Stimulated activated CD8-positive, alpha-beta memory T cell treated with anti-CD3 and anti-CD28 coated beads, Interleukin-2, amount 100 ng/mL, for 48 hours (primary cell): ENCODE measurements around the gene GRID1.

ENCODE experiments used
- DNase-seq, 2 donors: peaks; one replicate each; pipeline ENCODE4 v3.0.0-alpha.2; 2020; ENCODE audit warnings: low read depth in 2 of 2

The GRID1 gene

DNA sequence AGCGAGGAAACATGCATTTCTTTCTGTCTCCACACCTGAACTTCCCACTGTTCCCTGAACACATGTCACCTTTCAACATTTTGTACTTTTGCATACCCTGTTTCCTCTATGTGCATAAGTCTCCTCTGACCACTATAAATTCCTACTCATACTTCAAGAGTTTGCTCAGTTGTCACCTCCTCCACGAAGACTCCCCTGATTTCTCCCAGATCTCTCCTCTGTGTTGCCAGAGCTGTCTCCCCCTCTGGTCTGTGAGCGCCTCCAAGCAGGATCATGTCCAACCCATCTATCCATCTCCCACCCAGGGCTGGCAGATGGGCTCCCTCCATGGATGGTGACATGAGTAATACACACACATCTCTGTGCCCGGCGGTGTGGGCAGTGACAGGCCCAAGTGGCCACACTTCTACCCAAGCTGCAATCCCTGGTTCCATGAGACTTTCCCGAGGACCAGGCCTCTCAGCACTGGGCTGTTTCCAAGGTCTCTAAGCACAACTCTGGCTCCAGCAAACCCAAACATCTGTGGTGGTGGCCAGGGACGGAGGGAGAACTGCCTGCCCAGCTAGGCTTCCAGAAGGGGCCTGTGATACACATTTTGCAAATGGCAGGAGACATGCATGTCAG, 135.9 kb downstream of the GRID1 start:
- no peak for DNase-seq

DNA sequence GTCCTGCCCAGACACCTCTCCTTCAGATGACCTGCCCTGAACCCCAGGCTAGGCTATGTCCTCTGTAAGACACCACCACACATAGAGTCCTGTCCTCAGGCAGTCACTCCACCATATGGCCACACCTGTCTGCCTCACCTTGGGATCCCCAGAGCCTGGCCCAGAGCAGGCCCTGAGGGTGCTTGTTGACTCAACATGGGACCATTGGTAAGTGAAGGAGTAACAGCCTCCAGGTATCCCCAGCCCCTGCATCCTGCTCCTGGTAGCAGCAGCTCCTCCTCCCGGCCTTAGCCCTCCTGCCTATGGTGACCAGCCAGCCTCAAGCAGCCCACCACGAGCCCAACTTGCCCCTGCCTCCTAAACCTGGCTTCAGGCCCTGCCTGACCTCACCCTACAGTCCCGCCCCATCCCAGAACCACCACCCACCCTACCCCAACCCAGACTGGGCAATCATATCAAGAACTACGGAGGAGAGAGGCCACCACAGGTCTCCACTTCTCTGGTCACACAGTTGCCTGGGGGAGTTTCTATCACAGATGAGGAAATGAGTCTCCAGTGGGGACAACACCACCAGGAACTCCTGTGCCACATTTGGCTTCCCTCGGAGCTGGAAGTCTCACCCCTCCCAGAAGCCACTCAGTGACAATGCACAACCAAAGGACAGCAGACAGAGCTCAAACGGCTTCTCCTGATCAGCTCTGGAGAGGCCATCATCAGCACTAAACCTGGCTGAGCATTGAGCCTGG, 136.6 kb downstream of the GRID1 start:
- no peak for DNase-seq

DNA sequence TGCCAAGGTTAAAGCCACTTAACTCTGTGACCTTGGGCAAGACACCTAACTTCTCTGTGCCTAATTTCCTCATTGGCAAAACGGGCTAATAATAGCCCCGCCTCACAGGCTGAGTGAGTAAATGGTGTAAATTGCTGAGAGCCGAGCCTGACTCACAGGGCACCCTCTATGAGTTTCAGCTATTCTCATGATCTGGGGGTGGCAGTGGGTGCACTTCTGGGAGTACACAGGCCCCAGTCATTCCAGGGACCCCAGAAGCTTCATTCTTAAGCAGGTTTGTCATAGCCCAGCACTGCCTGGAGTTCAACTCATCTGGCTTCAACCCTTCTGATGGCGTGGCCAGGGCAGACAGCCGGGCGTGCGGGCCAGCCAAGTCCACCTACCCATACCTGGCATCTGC, 137.2 kb downstream of the GRID1 start:
- DNase-seq: no peak

DNA sequence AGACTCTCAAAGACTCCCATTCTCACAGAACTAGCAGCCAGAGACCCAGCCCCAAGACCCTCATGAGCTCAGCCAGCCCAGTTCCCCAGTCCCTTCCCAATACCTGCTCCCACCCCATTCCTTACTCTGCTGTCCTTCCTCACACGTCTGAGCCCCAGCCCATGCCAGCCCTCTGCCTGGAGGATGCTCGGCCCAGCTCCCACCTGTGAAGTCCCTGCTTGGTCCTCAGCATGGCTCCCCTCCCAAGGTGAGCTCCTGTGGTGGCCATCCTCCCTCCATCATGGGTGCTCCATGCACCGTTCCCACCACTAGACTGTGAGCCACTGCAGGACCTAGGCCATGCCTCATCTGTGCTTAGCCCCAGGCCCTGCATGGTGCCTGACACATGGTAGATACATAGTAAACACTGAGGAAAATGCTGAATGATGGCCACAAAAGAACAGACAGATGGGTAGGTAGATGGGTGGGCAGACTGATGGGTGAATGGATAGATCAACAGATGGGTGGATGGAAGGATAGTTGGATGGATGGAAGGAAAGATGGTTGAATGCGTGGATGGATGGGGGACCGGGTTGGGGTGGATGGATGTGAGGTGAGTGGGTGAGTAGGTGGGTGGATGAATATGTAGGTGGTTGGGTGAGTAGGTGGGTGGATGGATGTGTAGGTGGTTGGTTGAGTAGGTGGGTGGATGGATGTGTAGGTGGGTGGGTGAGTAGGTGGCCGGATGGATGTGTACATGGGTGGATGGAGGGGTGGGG, 138.9 kb downstream of the GRID1 start:
- no peak for DNase-seq

DNA sequence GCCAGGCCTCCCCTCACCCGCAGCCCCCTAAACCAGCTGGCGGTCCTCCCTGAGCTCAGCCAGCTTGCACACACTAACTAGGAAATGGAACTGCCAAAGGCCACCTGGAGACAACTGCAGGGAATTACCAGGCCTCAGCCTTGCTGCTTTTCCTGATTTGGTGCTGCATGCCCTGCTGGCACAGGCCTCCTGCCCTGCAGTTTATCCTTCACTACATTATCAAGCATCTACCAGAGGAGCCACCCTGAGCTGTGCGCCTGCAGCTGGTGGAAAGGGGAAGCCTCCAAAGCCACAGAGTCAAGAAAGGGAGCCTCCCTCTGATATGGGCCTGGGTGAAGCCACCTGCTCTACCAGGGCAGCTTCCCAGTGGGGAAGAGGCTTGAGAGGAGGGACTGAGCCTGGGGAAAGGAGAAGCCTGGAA, 139.8 kb downstream of the GRID1 start:
- no peak for DNase-seq

DNA sequence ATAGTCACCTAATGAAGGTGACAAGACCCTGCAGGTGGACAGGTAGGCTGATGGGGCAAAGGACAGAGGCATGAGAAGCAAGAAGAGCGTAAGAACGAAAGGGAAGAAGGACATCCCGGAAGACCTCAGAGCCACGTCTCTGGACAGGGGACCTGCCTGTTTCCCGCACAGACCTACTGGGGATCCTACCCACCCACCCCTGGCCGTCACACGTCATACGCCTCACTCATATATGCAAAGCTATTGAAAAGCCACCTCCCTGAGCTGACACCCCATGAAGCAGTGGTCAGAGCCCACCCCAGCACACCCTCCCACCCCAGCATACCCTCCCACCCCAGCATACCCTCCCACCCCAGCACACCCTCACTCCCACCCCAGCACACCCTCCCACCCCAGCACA, 140.6 kb downstream of the GRID1 start:
- no peak for DNase-seq

DNA sequence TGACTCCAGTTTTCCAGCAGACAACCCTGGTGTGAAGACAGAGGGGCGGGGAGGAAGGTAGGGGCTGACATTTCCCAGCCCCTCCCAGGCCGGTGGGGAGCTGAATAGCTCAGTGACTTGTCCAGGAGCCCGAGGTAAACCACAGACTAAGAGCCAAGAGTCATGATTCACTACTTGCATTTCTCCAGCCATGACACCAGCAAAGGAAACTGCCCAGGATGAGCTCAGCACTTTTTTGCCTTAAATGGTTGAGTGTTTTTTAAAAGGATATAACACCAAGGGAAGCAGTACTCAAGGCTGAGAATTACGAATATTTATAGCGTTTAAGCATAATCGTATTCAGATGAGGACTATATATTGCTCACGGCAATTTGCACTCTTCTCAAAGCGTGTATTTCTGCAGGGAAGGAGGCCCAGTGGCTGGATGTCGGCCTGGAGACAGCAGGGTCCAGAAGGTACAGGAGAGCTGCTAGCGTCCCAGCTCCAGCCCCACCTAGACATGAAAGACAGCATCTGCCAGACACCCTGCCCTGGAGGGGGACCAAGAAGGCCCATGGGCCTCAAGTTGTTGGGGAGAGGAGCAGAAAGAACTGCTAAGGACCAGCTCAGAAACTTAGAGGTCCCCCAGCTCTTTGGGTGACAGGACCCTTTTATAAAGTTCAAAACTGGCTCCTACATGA, 141.4 kb downstream of the GRID1 start:
- no peak for DNase-seq

DNA sequence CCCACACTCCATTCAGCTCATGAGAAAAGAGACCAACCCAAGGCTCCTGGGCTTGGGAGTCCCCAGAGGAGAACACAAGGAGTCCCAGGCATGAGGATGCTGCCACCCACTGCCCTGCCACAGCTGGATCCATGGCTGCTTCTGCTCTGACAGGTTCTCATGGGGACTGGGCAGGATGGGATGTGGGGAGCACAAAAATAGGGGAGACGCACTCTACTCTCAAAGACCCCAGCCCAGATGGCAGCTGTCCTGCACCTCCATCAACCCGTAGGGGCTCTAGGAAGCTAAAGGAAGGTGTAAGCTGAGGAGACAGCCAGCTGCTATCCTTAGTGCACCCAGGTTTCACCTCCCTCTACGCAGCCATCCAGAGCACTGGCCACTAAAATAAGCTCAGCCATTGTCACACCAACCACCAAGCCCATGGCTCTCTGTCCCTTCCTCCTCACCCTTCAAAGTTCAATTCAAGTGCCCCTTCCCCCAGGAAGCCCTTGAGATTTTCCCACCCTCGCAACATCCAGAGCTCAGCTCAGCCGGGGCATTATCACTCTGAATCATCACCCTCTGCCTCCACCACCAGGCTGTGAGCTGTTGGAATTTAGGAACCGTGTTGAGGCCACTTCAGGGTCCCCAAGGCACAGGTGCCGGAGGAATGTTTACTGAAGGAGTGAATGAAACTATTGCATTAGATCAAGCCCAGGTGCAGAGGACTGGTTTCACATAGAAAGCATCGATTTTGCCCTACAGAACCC, 142.1 kb downstream of the GRID1 start:
- DNase-seq: no peak

DNA sequence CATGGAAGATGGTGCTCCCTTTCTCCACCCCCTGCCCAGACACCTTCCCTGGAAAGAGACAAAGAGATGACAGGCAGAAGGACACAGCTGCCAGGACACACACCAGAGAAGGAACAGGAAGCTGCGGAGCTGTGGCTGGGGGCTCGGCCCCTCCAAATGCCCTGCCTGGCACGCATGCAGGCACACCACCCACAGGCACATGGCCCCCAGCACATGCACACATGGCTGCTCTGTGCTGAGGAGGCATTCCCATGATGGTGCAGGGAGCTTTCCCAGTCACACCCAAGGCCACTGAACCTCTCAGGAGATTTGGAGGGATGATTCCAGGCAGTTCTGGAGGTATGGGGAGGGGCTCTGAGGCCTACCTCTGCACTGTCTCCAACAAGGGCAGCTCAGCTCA, 143.3 kb downstream of the GRID1 start:
- no peak for DNase-seq

DNA sequence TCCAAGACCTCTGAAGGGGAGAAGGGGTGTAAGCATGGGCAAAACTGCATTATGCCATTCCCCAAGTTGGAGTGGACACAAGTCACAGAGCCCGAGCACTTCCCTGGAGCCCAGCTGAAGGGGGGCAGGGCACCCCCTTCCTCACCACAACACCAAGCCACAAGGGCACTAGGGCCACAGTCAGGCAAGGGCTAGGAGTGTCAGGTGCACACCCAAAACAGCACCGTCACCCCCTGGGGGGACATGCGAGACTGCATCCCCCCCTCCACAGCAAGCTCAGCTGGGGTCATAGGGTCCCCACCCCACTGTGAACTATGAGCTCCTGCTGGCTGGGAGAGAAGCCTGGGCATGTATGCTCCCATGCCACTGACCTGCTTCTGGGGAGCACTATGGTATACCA, 143.9 kb downstream of the GRID1 start:
- no peak for DNase-seq

DNA sequence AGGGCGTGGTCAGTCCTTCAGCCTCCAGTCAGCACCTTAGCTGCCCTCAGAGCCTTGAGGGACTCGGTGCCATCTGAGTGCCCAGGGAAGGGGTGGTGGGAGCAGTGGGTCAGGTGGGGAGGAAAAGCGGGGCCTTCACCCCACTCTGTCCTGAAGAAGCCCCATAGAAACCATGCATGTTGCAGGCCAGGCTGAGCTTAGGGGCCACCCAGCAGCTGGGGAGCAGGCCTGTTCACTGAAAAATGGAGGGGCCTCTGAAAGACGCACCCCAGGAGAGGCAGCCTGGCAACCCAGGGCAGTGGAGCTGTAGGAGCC, 144.3 kb downstream of the GRID1 start:
- no peak for DNase-seq

DNA sequence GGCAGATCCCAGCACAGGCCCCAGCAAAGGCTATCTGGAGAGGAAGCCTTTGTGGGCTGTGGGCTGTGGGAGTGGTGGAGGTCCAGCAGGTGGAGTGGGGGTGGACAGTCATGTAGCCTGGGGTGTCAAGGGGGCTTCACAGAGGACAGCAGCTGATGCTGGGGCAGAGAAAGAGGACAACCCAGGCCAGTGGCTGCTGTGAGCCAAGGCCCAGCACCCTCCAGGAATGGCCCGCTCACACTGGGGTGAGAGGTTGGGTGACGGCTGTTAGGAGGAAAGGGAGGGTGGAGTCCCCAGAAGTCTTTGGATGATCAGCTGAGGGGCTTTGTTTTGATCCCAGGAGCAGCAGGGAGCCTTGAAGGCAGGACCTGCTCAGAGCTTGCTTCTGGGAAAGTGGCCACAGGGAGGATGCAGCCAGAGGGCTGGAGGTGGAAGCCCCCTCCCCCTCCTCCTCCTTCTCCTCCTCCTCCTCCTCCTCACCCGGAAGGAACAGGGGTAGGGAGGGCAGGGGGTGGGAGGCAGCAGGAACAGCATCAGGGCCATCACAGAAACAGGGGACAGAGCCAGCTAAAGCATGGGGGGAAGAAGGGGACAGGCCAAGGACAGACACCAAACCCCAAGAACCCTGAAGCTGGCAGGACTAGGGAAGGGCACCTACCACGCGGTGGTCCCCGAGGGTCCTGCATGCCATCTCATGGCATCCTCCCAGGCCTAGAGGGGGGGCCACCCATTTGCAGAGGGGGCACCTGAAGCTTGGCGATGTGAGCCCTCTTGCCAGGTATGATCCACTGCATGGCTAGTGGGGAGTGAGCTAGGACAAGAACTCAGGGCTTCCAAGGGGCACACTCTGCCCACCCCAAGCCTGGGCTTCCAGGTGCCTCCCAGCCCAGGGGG, 144.9 kb downstream of the GRID1 start:
- DNase-seq: no peak

DNA sequence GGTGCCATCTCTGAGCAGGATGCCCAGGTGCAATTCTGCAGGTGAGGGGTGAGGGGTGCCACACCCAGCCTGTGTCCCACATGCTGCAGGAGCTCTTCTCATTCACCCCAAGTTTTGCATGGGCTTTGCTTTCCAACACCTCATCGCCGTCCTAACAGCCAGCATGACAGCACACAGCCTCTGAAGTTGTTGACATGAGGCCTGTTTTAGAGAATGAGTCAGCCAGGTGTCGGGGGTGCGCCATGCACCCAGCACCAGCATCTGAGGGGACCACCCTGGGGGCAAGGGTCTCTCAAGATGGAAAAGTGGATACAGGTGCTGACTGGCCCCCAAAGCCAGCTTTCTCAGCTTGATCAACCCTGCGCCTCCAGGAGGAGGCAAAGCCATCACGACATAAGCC, 146.0 kb downstream of the GRID1 start:
- DNase-seq: no peak

DNA sequence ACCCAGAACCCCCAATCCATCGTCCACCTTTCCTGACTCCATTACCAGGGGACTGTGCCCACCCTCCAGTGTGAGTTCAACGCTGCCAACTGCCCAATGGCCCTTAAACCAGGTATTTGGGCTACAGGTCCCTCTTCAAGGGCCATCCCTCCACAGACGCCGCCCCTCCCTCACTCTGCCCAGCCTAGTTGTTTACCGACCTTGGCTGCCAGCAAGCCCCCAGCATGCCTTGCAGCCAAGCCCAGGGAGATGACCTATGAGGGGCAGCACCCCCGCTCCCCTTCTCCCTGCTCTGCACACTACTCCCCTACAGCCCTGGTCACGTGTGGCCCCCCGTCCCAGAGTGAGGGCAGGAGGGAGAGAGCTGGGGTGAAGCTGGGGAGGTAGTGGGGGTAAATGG, 147.3 kb downstream of the GRID1 start:
- no peak for DNase-seq

DNA sequence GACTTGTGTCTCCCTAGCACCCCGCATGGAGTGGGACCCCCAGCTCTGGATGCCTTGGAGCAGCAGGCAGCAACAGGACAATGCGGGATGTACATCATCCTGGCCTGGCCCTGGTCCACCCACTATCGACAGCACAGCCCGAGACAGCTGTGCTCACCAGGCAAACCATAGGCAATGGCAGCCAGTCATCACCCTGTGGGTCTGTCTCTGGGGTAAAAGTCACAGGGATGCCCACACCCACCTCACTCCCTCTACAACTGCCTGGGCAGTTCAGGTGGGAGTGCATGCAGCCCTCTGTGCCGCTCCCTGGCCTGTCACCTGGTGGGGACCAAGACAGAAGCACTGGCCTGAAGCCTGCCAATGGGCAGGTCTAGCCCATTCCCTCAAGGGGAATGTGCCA, 147.8 kb downstream of the GRID1 start:
- DNase-seq: no peak

DNA sequence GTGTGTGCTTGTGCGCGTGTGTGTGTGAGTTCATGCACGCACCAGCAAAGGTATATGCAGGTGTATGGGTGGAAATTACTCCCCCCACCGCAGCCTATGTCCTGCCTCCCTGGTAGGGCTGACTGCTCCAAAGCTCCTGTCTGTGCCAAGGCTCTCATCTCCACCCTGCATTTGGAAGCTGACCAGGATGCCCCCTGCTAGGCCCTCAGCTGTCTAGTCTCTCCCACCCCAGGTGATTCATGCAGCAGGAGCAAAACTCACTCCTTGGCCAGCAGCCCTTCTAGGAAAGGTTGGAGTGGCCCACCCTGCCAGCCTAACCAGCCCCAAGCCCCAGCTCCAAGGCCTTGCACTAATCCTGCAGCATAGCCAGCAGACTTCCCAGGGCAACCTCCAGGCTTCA, 148.4 kb downstream of the GRID1 start:
- no peak for DNase-seq

DNA sequence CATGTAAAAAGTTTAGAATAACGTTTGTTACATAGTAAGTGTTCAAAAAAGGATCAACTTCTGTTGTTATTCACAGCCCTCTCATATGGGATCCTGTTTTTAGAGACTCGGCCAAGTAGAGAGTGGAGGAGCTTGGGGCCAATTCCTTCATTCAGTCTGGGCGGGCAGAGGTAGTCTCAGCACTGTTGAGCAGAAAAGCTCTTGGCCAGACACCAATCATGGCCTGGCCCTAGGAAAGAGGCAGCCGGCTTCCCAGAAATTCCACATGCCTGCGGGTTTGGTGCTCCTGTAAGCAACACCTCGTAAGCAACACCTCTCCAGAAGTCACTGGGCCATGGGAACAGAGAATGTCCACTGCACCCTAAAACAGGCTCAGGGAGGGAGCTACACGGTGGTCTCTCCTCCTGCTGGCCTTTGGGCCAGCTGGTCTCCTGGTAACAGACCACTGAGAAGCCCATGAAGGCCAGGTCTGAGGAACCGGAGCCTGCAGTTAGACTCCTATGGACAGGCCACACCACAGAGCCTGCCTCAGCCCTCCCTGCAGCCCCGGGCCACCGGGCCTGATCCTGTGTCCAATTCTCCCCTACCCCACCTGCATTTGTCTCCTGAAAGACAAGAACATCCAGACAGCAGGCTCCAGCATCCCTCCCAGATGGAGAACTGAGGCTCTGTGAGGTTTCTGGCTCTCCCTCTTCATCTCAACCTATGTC, 149.1 kb downstream of the GRID1 start:
- no peak for DNase-seq

DNA sequence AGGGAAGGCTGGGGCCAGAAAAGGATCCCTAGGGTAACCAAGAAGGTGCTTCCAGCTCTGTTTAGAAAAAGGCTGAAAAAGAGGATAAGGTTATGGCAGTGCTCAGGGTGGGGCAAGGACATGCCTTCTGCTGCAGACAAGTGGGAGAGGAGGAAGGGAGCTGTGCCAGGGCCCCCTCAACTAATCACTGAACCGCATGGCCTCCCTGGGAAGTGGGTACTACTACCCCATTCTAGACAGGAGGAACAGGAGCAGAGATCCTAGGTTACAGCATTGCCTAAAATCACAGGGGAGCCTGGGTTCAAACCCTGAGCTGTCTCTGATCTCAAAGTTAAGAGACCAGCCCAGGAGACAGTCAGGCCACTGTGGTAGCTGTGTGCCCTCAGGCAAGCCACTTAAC, 149.7 kb downstream of the GRID1 start:
- DNase-seq: no peak

DNA sequence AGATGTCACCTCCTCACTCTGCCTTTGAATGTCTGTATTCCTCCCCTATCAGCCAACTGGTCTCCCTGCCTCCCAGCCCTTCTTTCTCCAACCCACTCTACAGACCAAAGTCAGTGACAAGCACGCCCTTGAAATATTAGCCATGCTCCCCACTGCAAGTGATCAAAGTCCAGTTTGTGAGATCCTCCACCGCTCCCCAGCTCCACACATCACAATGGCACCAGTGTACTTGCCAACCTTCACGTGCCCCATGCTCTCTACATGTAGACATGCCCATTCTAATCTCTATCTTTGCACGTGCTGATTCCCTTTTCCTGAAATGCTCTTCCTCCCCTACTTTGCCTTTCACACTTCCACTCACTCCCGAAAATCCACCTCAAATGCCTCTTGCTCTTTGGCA, 150.9 kb downstream of the GRID1 start:
- DNase-seq: no peak

DNA sequence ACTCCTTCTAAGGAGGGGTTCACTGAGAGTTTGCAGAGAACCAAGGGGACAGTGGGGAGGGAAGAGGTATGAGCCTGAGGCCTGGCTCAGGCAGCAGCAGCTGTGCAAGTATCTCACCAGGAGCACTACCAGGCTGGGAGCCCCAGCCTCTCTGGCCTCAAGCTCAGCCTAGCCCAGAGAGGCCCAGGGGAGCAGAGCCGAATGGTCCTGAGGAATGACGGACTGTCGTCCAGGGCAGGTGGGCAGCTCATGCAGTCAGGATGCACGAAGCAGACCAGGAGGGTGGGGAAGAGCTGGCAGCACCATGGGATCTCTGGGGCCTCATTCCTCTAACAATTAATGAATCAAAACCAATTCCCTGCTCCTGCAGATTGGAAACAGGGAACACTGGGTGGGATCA, 151.5 kb downstream of the GRID1 start:
- no peak for DNase-seq
